GM18499 (cell line): ENCODE measurements around the gene FIZ1.

Source experiments
- ATAC-seq: cut with Tn5 transposase; IDR thresholded peaks from one replicate; pipeline ENCODE4 v1.9.1; 2021; ENCODE audit warnings: moderate number of reproducible peaks; ENCODE audit not compliant: insufficient read depth, unreplicated experiment

Gene FIZ1

GRCh38 chr19:55546822-55547614 is 52.3 kb downstream of the FIZ1 start:
- ATAC-seq: no peak

- no peak for ATAC-seq
These were observed 53.3 kb downstream of the FIZ1 start for GRCh38 chr19:55546011-55546410.

GRCh38 chr19:55545443-55545842 is 53.9 kb downstream of the FIZ1 start, which contains the start of gene SBK3:
Gene SBK3 (minus strand): TSS chr19:55545543. CDS start chr19:55545543, 0 bp downstream.
- no peak for ATAC-seq

- no peak for ATAC-seq
These were observed 54.4 kb downstream of the FIZ1 start for GRCh38 chr19:55544776-55545439.

GRCh38 chr19:55544014-55544413 is 55.3 kb downstream of the FIZ1 start:
- ATAC-seq: no peak

- ATAC-seq: no peak
These were observed 55.8 kb downstream of the FIZ1 start for GRCh38 chr19:55543567-55543966.

- ATAC-seq: no peak
These were observed 56.9 kb downstream of the FIZ1 start for GRCh38 chr19:55542292-55542855.
